GM13977 (cell line): ENCODE measurements around the gene GGACT.

Source experiments
- DNase-seq: peaks from one replicate; pipeline ENCODE4 v3.0.0; 2012; ENCODE audit warnings: low spot score
- CTCF ChIP-seq: IDR thresholded peaks from 2 replicates; pipeline ENCODE4 v1.5.1; 2012; ENCODE audit warnings: mild to moderate bottlenecking, control low read depth; ENCODE audit not compliant: insufficient read depth; ENCODE audit errors: extremely low read depth, missing control alignments
- in situ Hi-C: fragments of 300-500 bp; cut with MboI; formaldehyde crosslinking; loops from one replicate; pipeline ENCODE4 v1.12.0; 2022; ENCODE audit warnings: low sequenced_read_pairs, low pct_unique_long_range_greater_than_20kb, mixed read lengths, inconsistent platforms; ENCODE audit not compliant: unreplicated experiment

Gene GGACT

GRCh38 chr13:100518394-100519062 is 70.1 kb downstream of the GGACT start:
- DNase-seq: no peak
- in situ Hi-C loops: loop anchor here (25.0 kb wide), 1 partner anchor 531 kb away; the partner anchor contains the start of gene ZIC2
- no peak for TF ChIP-seq CTCF

GRCh38 chr13:100517728-100518127 is 70.9 kb downstream of the GGACT start:
- in situ Hi-C loops: loop anchor here (25.0 kb wide), 1 partner anchor 530 kb away; the partner anchor contains the start of gene ZIC2
- DNase-seq: no peak
- TF ChIP-seq CTCF: no peak

- no peak for TF ChIP-seq CTCF
- no peak for DNase-seq
- in situ Hi-C loops: loop anchor here (25.0 kb wide), 1 partner anchor 530 kb away; the partner anchor contains the start of gene ZIC2
These were observed 71.5 kb downstream of the GGACT start for GRCh38 chr13:100517135-100517534.

GRCh38 chr13:100515410-100515800 is 73.2 kb downstream of the GGACT start:
- TF ChIP-seq CTCF: no peak
- in situ Hi-C loops: loop anchor here (25.0 kb wide), 1 partner anchor 528 kb away; the partner anchor contains the start of gene ZIC2
- DNase-seq: no peak

- peak; percentile 91 for TF ChIP-seq CTCF
- DNase-seq: peak; percentile 88
- in situ Hi-C loops: loop anchor here (25.0 kb wide), 1 partner anchor 528 kb away; the partner anchor contains the start of gene ZIC2
These were observed 73.7 kb downstream of the GGACT start for GRCh38 chr13:100514788-100515409.

GRCh38 chr13:100513987-100514670 is 74.5 kb downstream of the GGACT start:
- in situ Hi-C loops: loop anchor here (25.0 kb wide), 1 partner anchor 527 kb away; the partner anchor contains the start of gene ZIC2
- no peak for TF ChIP-seq CTCF
- no peak for DNase-seq
